Measurements from ENCODE around the gene CETP. TPM values are rescaled to one million over a fixed set of nuclear protein-coding genes. Genes with fewer than 3 reads are reported as not detected.

CETP gene
- total RNA-seq, 1 donor from 2014 or later = not detected

DNA sequence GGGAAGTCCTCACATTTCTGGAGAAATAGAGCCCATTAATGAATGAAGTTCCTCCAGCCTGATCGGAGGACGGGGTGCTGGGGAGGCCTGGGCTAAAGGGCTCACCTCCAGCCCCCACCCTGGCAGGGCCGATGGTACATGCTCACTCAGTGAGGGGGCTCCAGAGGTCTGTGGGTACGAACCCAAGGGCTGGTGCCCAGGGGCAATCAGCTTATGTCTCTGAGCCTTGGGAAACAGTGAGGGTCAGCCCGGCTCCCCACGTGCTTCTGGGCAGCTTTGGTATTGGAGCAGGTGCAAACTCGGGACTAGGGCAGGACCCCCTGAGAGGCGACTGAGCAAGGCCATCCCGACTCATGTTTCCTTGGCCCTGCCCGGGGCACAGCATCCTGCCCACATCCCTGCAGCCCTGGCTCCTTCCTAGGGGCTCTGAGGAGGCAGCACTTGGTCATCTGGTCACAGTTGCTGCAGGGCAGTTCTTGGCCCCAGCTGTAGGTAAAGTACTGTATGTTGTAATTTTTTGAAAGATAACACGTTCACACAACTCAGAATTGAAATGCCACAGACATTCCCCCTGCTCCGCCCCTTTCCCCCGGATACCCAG lies 969 bp upstream of the CETP start:
- TF ChIP-seq, protein P1, sequence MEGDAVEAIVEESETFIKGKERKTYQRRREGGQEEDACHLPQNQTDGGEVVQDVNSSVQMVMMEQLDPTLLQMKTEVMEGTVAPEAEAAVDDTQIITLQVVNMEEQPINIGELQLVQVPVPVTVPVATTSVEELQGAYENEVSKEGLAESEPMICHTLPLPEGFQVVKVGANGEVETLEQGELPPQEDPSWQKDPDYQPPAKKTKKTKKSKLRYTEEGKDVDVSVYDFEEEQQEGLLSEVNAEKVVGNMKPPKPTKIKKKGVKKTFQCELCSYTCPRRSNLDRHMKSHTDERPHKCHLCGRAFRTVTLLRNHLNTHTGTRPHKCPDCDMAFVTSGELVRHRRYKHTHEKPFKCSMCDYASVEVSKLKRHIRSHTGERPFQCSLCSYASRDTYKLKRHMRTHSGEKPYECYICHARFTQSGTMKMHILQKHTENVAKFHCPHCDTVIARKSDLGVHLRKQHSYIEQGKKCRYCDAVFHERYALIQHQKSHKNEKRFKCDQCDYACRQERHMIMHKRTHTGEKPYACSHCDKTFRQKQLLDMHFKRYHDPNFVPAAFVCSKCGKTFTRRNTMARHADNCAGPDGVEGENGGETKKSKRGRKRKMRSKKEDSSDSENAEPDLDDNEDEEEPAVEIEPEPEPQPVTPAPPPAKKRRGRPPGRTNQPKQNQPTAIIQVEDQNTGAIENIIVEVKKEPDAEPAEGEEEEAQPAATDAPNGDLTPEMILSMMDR (conservative IDR thresholded peaks at IDR 0.05; ENCODE audit: low read depth, low read length) = no peak
- no peak for DNase-seq (ENCODE audit: low read depth)
- no peak overlapping the region for H3K4me3 ChIP-seq (ENCODE audit: low read depth, low read length)

DNA sequence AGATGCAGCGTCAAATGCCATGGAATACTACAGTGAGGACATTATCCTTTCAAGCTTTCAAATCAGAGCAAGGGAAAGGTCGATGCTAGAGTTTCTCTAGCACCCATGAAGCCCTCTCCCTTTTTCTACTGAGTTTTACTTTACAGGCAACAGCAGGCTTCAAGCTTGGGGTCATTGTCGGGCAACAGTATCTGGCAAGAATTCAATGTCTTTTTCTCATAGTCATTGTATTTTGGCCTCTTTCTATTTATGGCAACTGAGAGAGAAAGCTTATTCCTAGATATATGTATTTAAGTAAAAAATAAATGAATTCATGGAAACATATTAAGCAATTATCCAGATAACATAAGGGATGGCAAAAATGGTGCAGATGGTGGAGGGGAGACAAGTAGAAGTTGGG lies 364 bp upstream of the CETP start:
- no peak overlapping the region for H3K4me3 ChIP-seq (ENCODE audit: low read depth, low read length)
- DNase-seq (ENCODE audit: low read depth) = no peak
- TF ChIP-seq, protein P1 (conservative IDR thresholded peaks at IDR 0.05; ENCODE audit: low read depth, low read length) = no peak

GRCh38 chr16:56964243-56965148 lies 2.7 kb downstream of the CETP start:
- TF ChIP-seq, protein P1 (conservative IDR thresholded peaks at IDR 0.05; ENCODE audit: low read depth, low read length) = peak; percentile 96
- no peak overlapping the region for H3K4me3 ChIP-seq (ENCODE audit: low read depth, low read length)
- peak; percentile 74 for DNase-seq (ENCODE audit: low read depth)

DNA sequence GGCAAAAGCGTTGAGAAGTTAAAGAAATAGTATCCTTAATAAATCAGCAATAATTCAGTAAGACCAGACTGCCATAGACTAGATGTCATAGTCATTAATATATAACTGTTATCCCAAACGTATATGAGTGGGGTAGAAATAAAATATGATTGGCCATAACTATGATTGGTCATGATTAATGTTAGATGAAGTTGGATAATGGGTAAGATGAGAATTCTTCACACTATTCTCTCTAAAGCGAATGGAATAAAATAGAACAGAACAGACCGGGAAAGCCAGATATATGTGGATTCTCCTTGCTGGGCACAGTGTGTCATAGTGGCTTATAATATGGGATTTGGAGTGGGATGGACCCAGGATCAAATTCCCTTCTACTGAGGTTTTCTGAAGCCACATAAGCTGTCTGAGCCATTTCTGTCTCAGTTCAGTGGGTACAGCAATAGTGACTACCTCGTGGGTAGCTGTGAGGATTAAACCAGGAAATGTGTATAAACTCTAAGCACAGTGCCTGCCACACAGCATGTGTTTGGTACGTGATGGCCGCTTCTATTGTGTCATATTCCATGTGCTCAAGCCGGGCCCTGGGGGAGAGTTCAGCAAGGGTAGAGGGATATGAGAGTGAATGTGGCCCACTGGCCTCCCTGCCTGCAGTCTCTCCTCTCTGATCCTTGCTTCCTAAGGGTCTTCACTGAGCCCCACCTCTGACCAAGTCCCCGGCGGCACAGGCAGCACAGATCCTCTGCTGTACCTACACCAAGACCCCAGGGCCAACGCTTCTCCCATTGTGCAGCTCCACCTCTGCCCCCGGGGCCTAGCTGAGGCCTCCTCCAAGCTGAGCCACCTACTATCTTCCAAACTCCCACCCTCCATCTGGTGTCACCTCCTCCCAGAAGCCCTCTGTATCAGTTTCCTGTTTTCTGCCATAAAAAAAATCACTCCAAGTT lies 3.7 kb downstream of the CETP start:
- peak; percentile 63 for DNase-seq (ENCODE audit: low read depth)
- TF ChIP-seq, protein P1 (conservative IDR thresholded peaks at IDR 0.05; ENCODE audit: low read depth, low read length) = no peak
- no peak overlapping the region for H3K4me3 ChIP-seq (ENCODE audit: low read depth, low read length)

DNA sequence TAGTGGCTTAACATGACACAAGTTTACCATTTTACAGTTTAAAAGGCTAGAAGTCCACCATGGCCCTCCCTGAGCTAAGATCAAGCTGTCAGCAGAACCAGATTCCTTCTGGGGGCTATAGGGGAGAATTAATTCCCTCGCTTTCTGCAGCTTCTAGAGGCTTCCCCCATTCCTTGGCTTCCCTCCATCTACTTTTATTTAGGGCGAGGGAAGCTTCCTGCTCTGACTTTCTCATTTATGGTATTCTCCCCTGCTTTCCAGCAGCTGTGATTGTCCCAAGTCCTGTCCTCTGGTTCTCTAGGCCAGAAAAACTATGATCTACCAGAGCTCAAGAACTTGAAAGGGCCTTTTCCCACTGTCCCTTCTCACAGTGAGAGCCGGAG lies 4.3 kb downstream of the CETP start:
- TF ChIP-seq, protein P1 (conservative IDR thresholded peaks at IDR 0.05; ENCODE audit: low read depth, low read length) = no peak
- no peak overlapping the region for H3K4me3 ChIP-seq (ENCODE audit: low read depth, low read length)
- no peak for DNase-seq (ENCODE audit: low read depth)

DNA sequence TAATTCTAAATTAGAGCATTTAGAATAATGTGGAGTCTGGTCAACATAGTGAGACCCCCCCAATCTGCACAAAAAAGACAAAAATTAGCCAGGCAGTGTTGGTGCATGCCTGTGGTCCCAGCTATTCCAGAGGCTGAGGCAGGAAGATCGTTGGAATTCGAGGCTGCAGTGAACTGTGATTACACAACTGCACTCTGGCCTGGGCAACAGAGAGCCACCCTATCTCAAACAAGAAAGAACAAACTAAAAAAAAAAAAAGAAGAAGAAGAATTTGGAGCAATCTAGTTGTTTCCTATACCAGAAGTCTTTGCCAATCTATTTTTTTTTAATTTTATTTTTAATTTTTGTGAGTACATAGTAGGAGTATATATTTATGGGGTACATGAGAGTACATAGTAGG lies 6.0 kb downstream of the CETP start:
- no peak for DNase-seq (ENCODE audit: low read depth)
- no peak overlapping the region for H3K4me3 ChIP-seq (ENCODE audit: low read depth, low read length)
- TF ChIP-seq, protein P1 (conservative IDR thresholded peaks at IDR 0.05; ENCODE audit: low read depth, low read length) = no peak
